A673 (cell line): ENCODE results near the gene FBXW4. TPM values are rescaled to one million over a fixed set of nuclear protein-coding genes. Genes with fewer than 3 reads are reported as not detected.

ENCODE experiments used
- BruUV-seq: library from RNA; stranded (reverse); fragments of 400-500 nt; replicated peaks from 2 replicates; lab custom pipeline; 2021; lab: Mats Ljungman, UMichigan
- CTCF ChIA-PET: fragments of 300-600 bp; sonication (Branson Sonifier 250); formaldehyde crosslinking; loops from one replicate; lab custom pipeline; 2022; ENCODE audit warnings: antibody characterized with exemption; lab: Charles Lee
- POLR2A ChIA-PET: fragments of 300-600 bp; sonication (Branson Sonifier 250); formaldehyde crosslinking; loops from one replicate; lab custom pipeline; 2022; ENCODE audit warnings: antibody characterized with exemption; ENCODE audit not compliant: low non-redundant PET; lab: Charles Lee
- DNase-seq: peaks from one replicate; pipeline ENCODE4 v3.0.0-alpha.2; 2015; ENCODE audit warnings: low spot score
- H3K27ac ChIP-seq: fragments of 200-600 bp; sonication (generic); 2 replicates; pipeline ENCODE4 v1.5.1; 2016; ENCODE audit warnings: mixed run types, low read depth, mild to moderate bottlenecking, mixed read lengths, antibody characterized with exemption, low read length; ENCODE audit not compliant: poor library complexity, severe bottlenecking
- H3K27me3 ChIP-seq: fragments of 200-600 bp; sonication (generic); replicated peaks from 2 replicates; pipeline ENCODE4 v1.6.1; 2017; ENCODE audit warnings: mixed run types, low read depth, mild to moderate bottlenecking, mixed read lengths, antibody characterized with exemption, low read length; ENCODE audit not compliant: insufficient read depth, poor library complexity
- H3K36me3 ChIP-seq: fragments of 200-600 bp; sonication (generic); 2 replicates; pipeline ENCODE4 v1.6.1; 2016; ENCODE audit warnings: mixed run types, mild to moderate bottlenecking, mixed read lengths, antibody characterized with exemption, low read length; ENCODE audit not compliant: insufficient read depth, poor library complexity, severe bottlenecking
- H3K4me1 ChIP-seq: fragments of 200-600 bp; sonication (generic); 2 replicates; pipeline ENCODE4 v1.6.1; 2017; ENCODE audit warnings: mixed run types, mild to moderate bottlenecking, mixed read lengths, antibody characterized with exemption, low read length; ENCODE audit not compliant: insufficient read depth, poor library complexity, severe bottlenecking
- H3K4me3 ChIP-seq: fragments of 200-600 bp; sonication (generic); 2 replicates; pipeline ENCODE4 v1.5.1; 2016; ENCODE audit warnings: low read depth, mixed run types, mild to moderate bottlenecking, mixed read lengths, low read length; ENCODE audit not compliant: poor library complexity, severe bottlenecking
- H3K9me3 ChIP-seq: fragments of 200-600 bp; sonication (generic); 2 replicates; pipeline ENCODE4 v1.6.1; 2016; ENCODE audit warnings: mixed run types, low read depth, mild to moderate bottlenecking, mixed read lengths, antibody characterized with exemption, low read length; ENCODE audit not compliant: poor library complexity, severe bottlenecking
- EZH2 ChIP-seq: fragments of 200-600 bp; sonication (generic); IDR thresholded peaks from 2 replicates; pipeline ENCODE4 v1.6.1; 2017; ENCODE audit warnings: borderline replicate concordance, low read depth, mild to moderate bottlenecking, mixed read lengths, antibody characterized with exemption, low read length; ENCODE audit not compliant: poor library complexity, severe bottlenecking
- intact Hi-C: fragments of 100-400 bp; cut with micrococcal nuclease; formaldehyde crosslinking; loops from one replicate; pipeline ENCODE4 v1.10.0; 2022; ENCODE audit not compliant: unreplicated experiment
- total RNA-seq: library from RNA; stranded (reverse); gene quantifications from 2 replicates; pipeline ENCODE4 v1.2.3, GENCODE V29; 2021
- TF ChIP-seq, protein P1 (sequence below): fragments of 300-800, 200-600 bp; sonication (generic); conservative IDR thresholded peaks from 2 replicates; pipeline ENCODE4 v1.5.1; 2017; ENCODE audit warnings: low read depth, mild to moderate bottlenecking, antibody characterized with exemption, low read length, moderate library complexity, mixed read lengths

FBXW4 gene
- total RNA-seq, 1 experiment from 2014 or later: 19.5 TPM

GRCh38 chr10:101736666-101737065, 41.7 kb upstream of the FBXW4 start:
- peaks cover 6% of the 10 kb centered on the region for H3K27me3 ChIP-seq
- TF ChIP-seq EZH2: no peak
- TF ChIP-seq, protein P1, sequence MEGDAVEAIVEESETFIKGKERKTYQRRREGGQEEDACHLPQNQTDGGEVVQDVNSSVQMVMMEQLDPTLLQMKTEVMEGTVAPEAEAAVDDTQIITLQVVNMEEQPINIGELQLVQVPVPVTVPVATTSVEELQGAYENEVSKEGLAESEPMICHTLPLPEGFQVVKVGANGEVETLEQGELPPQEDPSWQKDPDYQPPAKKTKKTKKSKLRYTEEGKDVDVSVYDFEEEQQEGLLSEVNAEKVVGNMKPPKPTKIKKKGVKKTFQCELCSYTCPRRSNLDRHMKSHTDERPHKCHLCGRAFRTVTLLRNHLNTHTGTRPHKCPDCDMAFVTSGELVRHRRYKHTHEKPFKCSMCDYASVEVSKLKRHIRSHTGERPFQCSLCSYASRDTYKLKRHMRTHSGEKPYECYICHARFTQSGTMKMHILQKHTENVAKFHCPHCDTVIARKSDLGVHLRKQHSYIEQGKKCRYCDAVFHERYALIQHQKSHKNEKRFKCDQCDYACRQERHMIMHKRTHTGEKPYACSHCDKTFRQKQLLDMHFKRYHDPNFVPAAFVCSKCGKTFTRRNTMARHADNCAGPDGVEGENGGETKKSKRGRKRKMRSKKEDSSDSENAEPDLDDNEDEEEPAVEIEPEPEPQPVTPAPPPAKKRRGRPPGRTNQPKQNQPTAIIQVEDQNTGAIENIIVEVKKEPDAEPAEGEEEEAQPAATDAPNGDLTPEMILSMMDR: no peak
- no peaks in the 10 kb centered on the region for H3K36me3 ChIP-seq
- H3K27ac ChIP-seq: no peak overlapping the region
- H3K9me3 ChIP-seq: no peaks in the 10 kb centered on the region
- ChIA-PET POLR2A (no interaction called here), CTCF (no interaction called here)
- no TSS peak for BruUV-seq
- H3K4me1 ChIP-seq: no peaks in the 10 kb centered on the region
- intact Hi-C loops: no loop called here
- H3K4me3 ChIP-seq: no peak overlapping the region
- DNase-seq: no peak

GRCh38 chr10:101732096-101732495, 37.1 kb upstream of the FBXW4 start:
- CTCF ChIA-PET: no interaction called here
- POLR2A ChIA-PET: no interaction called here
- intact Hi-C loops: no loop called here

DNA sequence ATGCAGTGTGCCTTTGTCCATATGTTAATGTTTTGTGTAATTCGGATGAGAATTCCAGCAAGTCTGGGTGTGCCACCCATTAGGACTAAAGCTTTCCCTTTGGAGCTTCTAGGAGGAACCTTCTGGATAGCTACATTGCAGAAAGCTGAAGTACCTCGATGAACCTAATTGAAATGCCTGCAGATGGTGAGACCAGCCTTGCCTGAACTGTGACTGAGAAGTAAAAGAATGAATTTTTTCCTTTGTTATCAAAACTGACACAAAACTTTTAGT, 31.1 kb upstream of the FBXW4 start:
- TF ChIP-seq, protein P1: no peak
- no peak for TF ChIP-seq EZH2
- Histone ChIP-seq H3K9me3 (no peaks in the 10 kb centered on the region), H3K27ac (no peak overlapping the region), H3K4me3 (no peak overlapping the region), H3K36me3 (no peaks in the 10 kb centered on the region), H3K27me3 (no peaks in the 10 kb centered on the region), H3K4me1 (no peaks in the 10 kb centered on the region)
- POLR2A ChIA-PET: no interaction called here
- no peak for DNase-seq
- no TSS peak for BruUV-seq
- intact Hi-C loops: no loop called here
- CTCF ChIA-PET: no interaction called here

More at GRCh38 chr10:101732096-101732495, 37.1 kb upstream of the FBXW4 start:
- BruUV-seq: no TSS peak
- Histone ChIP-seq H3K9me3 (no peaks in the 10 kb centered on the region), H3K4me3 (no peak overlapping the region), H3K36me3 (no peaks in the 10 kb centered on the region), H3K27ac (no peak overlapping the region), H3K4me1 (no peaks in the 10 kb centered on the region), H3K27me3 (peaks cover 6% of the 10 kb centered on the region)
- no peak for DNase-seq
- TF ChIP-seq EZH2: no peak
- TF ChIP-seq, protein P1: no peak
